Activated naive CD4-positive, alpha-beta T cell (primary cell): ENCODE measurements around the gene ROR1.

Experiments used
- DNase-seq, 4 experiments: peaks; one replicate each; lab custom pipeline; 2025; lab: John Stamatoyannopoulos, UW

Gene ROR1

DNA sequence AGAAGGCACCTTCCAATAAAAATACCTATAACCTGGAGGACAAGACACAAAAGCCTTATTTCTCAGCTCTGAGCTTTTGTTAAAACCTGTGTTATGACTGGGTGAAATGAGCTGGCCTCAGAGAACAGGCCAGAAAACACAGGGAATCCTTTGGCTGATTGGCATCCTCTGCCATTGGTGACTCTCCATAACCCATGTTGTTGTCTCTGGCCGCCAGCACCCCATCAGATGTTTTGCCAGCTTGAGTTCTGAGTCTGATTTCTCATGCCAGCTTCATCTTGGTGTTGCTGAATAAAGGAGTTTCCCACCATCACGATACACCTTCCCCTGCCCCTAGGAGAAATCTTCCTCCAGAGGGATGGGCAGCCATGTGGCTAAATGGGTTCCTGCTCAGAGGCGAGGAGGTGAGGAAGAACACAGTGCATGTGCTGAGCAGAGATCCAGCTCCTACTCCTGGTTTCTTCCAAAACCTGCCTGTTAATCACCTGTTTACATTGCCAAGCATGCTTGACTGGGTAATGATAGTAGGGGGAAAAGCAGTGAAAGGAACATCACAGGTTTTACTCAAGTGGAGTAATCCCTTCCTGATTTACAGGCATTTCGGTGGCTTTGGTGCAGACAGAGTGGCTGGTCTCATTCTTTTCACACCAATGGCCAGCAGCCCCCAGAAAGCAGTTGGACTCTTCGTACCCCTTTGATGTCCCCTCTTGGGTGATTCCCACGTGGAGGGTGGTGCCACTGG, 109.8 kb downstream of the ROR1 start:
- DNase-seq = no peak

GRCh38 chr1:63884486-63884885, 110.7 kb downstream of the ROR1 start:
- no peak for DNase-seq

GRCh38 chr1:63885899-63886298, 112.1 kb downstream of the ROR1 start:
- no peak for DNase-seq

DNA sequence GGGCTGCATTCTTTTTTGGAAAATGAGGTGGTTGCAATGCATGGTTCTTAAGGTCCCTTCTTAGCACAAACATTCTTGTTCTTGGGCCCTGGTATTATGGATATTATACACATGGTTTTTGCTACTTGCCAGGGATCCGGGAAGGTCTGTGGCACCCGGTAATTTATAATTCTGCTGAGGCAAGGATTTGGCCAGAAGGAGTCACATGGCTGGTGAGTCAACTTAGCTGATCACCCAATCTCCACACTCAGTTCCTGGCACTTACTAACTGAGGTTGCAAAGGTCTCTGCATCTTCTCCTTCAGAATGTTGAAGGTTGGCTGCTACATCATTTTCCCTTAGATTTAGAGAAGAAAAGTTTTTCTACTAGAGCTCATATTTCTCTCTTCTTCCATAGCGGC, 112.5 kb downstream of the ROR1 start:
- no peak for DNase-seq

- no peak for DNase-seq
Measured at GRCh38 chr1:63887809-63888208, 114.0 kb downstream of the ROR1 start.

- no peak for DNase-seq
Measured at GRCh38 chr1:63888984-63889383, 115.2 kb downstream of the ROR1 start.

DNA sequence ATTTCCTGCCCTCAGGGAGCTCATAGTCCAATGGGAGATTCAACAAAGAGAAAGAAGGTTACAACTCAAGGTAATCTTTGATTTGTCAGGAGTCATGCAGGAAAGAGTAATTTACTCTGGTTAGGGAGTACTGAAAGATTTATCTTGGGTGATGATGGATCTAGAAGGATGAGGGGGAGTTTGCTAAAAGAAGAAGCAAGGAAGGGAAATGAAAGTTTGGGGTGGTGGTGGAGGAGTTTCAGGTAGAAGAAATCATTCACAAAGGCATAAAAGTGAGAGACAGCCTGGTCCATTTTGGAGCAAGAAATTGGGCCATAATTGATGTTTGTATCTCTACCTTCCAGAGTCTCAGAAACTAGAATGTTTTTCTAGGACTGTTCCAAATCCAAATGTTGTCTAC, 116.7 kb downstream of the ROR1 start:
- DNase-seq = no peak

DNA sequence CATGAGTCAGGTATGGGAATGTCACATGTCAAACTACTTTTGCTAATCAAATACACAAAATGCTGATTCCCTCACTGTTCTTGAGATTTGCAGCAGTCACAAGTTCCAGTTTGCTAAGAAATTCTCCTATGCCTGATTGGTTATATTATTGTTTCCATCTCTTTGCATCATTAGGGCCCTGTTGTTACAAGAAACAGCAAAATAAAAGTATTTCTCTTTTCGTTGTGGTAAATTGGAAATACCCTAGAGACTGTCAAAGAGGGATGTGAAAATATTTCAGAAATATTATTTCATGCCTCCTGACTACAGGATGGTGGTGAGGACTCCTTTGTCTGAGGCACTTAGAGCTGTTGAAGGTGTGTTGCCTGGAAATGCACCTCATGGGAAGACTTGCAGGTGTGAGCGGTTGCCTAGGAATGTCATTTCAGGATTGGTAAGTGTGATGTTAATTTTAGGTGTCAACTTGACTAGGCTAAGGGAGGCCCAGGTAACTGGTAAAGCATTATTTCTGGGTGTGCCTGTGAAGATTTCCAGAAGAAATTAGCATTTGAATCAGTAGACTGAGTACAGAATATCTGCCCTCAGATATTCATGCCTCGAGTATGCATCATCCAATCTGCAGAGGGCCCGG, 117.4 kb downstream of the ROR1 start:
- DNase-seq = no peak

GRCh38 chr1:63892632-63893395, 119.0 kb downstream of the ROR1 start:
- no peak for DNase-seq

DNA sequence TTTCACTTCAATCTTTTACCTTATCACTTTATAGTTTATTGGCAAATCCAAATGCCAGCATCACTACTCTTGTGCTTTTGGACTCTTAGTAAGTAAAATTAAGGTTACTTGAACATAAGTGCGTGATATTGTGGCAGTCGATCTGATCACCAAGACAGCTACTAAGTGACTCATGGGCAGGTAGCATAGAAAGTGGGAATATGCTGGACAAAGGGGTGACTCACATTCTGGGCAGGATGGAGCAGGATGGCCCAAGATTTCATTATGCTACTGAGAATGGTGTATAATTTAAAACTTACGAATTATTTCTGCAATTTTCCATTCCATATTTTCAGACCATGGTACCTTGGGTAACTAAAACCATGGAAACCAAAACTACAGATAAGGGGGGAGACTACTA, 120.2 kb downstream of the ROR1 start:
- DNase-seq = no peak

DNA sequence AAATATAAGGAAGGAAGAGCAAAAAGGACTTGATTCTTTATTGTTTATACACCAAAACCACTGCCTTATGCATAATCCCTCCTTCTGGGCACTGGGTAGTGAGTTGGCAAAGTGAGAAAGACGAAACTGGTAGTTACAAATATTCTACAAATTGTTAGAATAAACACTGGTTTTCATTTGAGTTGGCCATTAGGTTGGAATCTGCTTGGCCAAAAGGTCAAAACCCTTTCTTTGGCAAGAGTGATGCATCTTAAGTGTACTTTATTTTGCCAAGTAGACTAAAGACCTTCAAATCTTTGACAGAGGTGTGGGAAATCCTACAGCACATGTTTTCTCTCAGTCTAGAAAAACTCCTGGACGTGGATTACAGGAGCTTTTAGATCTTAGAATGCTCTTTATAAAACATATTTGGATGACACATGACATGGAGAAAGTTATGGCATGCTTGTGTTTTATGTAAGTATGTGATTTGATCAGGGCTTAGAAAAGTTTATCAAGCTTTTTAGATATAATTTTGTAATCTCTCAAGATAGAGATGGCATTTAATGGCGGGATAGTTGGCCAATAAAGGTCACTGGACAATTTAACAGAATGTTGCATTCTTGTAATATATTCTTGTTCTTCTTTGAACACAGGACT, 120.9 kb downstream of the ROR1 start:
- no peak for DNase-seq

DNA sequence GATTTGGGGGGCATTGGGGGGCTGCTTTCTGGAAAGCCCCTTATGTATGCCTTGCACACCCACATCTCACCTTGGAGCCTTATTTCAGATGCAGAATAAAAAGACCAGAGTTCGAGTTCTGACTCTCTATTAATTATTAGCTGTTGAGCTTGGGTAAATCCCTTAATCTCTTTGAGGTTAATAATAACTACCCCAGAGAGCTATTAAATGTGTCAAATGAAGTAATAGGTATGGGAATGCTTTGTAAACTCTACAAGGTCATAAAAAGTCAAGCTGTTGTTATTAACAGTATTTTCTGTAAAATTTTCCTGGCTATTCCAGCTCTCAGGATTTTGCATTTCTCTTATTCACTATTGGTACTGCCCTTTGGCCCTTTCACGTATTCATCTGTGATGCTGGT, 122.9 kb downstream of the ROR1 start:
- no peak for DNase-seq

DNA sequence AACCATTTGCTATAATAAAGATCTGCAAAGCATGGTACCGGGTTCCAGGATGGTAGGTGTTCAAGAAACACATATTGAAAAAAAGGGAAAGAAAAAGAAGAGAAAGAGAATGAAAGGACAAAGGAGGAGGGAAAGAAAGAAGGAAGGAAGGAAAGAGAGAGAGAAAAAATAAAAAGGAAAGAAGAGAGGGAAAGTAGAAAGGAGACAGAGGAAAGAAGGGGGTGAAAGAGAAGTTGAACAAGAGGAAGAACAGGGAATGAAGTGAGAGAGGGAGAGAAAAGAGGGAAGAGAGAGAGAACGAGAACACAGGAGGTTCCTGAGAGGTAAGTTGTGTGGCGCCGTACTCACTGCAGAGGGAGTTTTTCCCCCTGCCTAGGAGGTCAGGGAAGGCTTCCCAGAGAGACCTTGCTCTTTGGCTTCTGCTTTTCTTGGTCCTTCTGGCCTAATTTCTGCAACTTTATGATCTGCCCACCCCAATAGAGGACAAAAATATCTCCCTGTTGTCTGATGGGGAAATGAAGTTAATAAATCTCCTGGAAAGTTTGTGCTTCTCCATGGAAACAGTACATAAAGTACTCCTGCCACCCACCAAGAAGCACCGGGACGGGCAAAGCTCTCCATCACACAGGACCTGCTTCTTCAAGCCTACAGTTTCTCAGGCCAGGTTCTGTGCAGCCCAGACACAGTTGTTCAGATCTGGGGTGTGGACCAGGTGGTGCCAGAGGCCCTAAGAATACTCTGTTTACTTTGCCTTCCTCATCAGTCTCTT, 124.8 kb downstream of the ROR1 start:
- DNase-seq = no peak

- DNase-seq = no peak
Measured at GRCh38 chr1:63901094-63901493, 127.3 kb downstream of the ROR1 start.

DNA sequence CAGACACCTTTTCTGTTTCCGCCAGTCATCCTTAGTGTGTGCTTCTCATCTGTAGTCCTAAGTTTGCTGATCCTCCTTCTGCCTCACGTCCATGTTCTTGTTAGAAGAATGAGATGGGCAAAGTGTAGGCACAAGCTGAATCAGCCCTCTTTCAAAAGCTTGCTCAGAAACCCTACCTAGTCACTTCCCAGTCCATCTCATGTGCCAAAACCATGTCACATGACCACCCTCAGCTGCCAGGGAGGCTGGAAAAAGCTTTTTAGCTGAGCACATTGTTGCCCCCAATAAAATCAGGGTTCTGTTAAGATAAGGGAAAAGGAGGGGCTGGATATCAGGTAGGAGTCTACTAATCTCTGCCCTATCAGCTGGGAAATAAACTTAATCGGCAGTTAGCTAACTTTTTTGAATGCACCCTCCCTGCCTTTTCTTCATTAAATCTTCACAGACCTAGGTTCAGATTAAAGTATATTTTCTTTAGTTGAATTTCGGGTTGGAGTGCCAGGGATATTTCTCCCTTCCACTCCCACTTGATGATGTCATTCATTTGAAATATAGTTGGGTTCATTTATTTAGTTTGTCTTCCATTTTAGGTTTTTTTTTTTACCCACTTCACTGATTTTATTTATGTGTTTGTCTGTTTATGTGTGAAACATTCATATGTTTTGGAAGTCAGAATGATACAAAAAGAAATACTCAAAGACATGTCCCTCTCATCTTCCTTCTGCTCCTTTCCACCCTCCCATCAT, 129.2 kb downstream of the ROR1 start:
- DNase-seq = no peak

DNA sequence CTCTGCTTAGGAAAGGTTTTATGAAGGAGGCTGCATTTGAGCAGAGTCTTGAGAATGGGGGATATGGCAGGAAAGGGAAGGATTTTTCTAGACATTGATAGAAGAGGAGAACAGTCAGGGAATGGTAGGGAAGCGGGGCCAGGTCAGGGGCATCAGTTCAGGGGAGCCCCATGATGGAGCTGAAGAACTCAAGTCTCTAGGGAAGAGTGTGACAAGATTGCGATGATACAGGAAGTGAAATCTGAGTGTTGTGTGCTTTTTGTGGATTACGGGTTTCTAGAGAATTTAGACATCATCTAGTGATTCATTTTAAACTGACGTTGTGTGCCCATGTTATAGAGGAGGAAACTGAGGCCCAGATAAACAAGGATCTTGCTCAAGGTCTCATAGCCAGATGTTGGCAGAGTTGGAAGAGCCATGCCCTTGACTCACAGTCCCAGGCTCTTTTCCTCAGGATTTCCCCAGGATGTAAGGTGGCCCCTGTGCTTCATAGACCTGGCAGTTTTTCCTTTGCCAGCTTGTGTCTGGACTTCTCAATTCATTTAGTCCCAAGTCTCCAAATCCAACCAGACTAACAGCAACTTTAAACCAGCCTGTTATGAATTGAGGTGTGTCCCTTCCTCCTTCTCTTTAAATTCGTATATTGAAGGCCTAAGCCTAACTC, 130.3 kb downstream of the ROR1 start:
- DNase-seq = no peak

DNA sequence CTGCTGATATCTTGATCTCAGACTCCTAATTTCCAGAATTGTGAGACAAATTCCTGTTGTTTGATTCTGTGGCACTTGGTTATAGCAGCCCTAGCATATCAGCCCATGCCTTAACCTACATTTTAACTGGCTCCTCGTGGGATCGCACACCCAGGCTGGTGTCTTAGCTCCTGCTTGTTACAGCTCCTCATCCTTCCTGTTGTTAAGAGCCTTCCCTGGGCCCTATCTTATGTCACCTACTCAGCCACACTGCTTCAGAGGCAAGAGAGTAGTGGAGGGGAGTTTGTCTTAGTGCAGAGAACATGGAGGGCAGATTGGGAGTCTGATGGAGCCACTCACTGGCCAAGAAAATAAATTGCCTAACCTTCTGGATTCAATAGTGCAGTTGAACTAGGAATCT, 131.0 kb downstream of the ROR1 start:
- DNase-seq = no peak

DNA sequence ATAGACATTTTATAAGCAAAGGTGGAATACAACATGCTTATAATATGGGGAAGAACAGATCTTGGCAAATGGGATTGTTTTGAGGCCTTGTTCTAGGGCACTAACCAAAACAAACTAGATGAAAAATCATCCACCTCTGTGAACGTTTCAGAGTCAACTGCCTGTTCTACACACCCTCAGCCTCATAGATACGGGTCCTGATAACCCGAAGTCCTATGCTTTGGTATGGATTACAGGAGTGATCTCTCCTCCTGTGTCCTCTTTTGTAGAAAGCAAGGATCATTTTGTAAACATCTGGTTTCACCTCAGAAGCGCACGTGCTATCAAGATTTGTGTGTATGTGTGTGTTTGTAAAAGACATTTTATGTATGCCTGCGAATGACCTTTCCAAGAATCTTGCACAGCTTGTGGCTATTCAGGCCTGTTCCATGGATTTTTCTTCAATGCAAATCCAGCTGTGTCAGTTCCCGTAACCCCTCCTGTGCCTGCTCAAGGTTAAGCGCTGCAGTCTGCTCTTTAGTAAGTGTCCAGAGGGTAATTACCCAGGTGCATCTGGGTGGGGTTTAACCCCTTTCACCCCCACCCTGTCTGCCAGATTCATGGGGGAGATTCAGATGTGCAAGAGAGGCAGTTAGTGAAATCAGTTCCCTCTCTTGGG, 132.4 kb downstream of the ROR1 start:
- no peak for DNase-seq

- DNase-seq = no peak
Measured at GRCh38 chr1:63907051-63907450, 133.2 kb downstream of the ROR1 start.

DNA sequence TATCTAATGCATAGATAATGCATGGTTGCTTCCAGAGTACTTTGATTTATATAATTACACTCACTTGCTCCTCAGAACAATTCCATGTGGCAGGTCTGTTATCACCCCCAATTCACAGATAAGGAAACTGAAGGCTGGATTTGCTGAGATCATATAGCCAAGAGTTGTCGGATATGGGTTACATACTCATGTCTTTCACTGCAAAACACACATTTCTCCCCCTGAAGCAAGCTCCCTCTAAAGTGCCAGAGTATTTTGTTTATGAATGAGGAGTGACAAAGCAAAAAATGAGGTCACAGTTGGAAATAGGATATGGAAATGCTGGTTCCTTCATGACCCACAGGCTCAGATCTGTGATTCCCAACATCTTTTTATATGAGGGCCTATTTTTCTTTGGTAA, 134.2 kb downstream of the ROR1 start:
- DNase-seq = no peak
